ENCODE results near the gene TMEM86A. TPM values are rescaled to one million over a fixed set of nuclear protein-coding genes. Genes with fewer than 3 reads are reported as not detected.
"Not testable (repeated sequence)": the region's sequence is repeated elsewhere in the genome, so short reads cannot be mapped to it uniquely, and the experiment has no call there.

TMEM86A gene
- total RNA-seq, 1 experiment from 2014 or later, result 1.5 TPM

- H3K4me3 ChIP-seq (ENCODE audit: insufficient read depth, low read depth, low read length), result no peak overlapping the region
- no peak for DNase-seq
- H3K36me3 ChIP-seq (replicated peaks; ENCODE audit: control insufficient read depth, insufficient read depth, low read length), result no peaks in the 10 kb centered on the region
- no peaks in the 10 kb centered on the region for H3K27me3 ChIP-seq (ENCODE audit: control insufficient read depth, insufficient read depth, low read length)
These were observed 14.3 kb upstream of the TMEM86A start for GRCh38 chr11:18684267-18684666.

GRCh38 chr11:18691467-18692140, 7.0 kb upstream of the TMEM86A start:
- not testable (repeated sequence) for H3K36me3 ChIP-seq (replicated peaks; ENCODE audit: control insufficient read depth, insufficient read depth, low read length); H3K27me3 ChIP-seq (ENCODE audit: control insufficient read depth, insufficient read depth, low read length); DNase-seq; H3K4me3 ChIP-seq (ENCODE audit: insufficient read depth, low read depth, low read length)

- no peak for DNase-seq
- H3K27me3 ChIP-seq (ENCODE audit: control insufficient read depth, insufficient read depth, low read length), result peaks cover 10% of the 10 kb centered on the region; the same call in 1 of the 2 replicates
These were observed 5.4 kb upstream of the TMEM86A start for GRCh38 chr11:18692941-18693760.

GRCh38 chr11:18696638-18697225, 1.8 kb upstream of the TMEM86A start:
- Histone ChIP-seq H3K36me3 (replicated peaks; ENCODE audit: control insufficient read depth, insufficient read depth, low read length) (no peaks in the 10 kb centered on the region), H3K4me3 (ENCODE audit: insufficient read depth, low read depth, low read length) (no peak overlapping the region), H3K27me3 (ENCODE audit: control insufficient read depth, insufficient read depth, low read length) (peaks cover 24% of the 10 kb centered on the region; the same call in 1 of the 2 replicates)
- no peak for DNase-seq

More at GRCh38 chr11:18692941-18693760, 5.4 kb upstream of the TMEM86A start:
- Histone ChIP-seq H3K36me3 (replicated peaks; ENCODE audit: control insufficient read depth, insufficient read depth, low read length) (no peaks in the 10 kb centered on the region), H3K4me3 (ENCODE audit: insufficient read depth, low read depth, low read length) (no peak overlapping the region)

- no peaks in the 10 kb centered on the region for H3K36me3 ChIP-seq (replicated peaks; ENCODE audit: control insufficient read depth, insufficient read depth, low read length)
- no peak overlapping the region for H3K4me3 ChIP-seq (ENCODE audit: insufficient read depth, low read depth, low read length)
- DNase-seq, result no peak
- peaks cover 24% of the 10 kb centered on the region; the same call in 1 of the 2 replicates for H3K27me3 ChIP-seq (ENCODE audit: control insufficient read depth, insufficient read depth, low read length)
These were observed 1.0 kb upstream of the TMEM86A start for GRCh38 chr11:18697576-18697975.

GRCh38 chr11:18699269-18699596, 654 bp downstream of the TMEM86A start:
- Histone ChIP-seq H3K36me3 (replicated peaks; ENCODE audit: control insufficient read depth, insufficient read depth, low read length) (no peaks in the 10 kb centered on the region), H3K4me3 (ENCODE audit: insufficient read depth, low read depth, low read length) (peak overlapping the region; percentile 39), H3K27me3 (ENCODE audit: control insufficient read depth, insufficient read depth, low read length) (peaks cover 27% of the 10 kb centered on the region; the same call in 1 of the 2 replicates)
- DNase-seq, result no peak

GRCh38 chr11:18699848-18700261, 1.3 kb downstream of the TMEM86A start:
- Histone ChIP-seq H3K4me3 (ENCODE audit: insufficient read depth, low read depth, low read length) (no peak overlapping the region; the same call in 1 of the 2 replicates), H3K36me3 (replicated peaks; ENCODE audit: control insufficient read depth, insufficient read depth, low read length) (no peaks in the 10 kb centered on the region), H3K27me3 (ENCODE audit: control insufficient read depth, insufficient read depth, low read length) (peaks cover 27% of the 10 kb centered on the region; the same call in 1 of the 2 replicates)
- no peak for DNase-seq

- no peak overlapping the region for H3K4me3 ChIP-seq (ENCODE audit: insufficient read depth, low read depth, low read length)
- peaks cover 27% of the 10 kb centered on the region; the same call in 1 of the 2 replicates for H3K27me3 ChIP-seq (ENCODE audit: control insufficient read depth, insufficient read depth, low read length)
- H3K36me3 ChIP-seq (replicated peaks; ENCODE audit: control insufficient read depth, insufficient read depth, low read length), result no peaks in the 10 kb centered on the region
- DNase-seq, result no peak
These were observed 1.8 kb downstream of the TMEM86A start for GRCh38 chr11:18700375-18700774.

GRCh38 chr11:18700872-18701271, 2.3 kb downstream of the TMEM86A start:
- H3K36me3 ChIP-seq (replicated peaks; ENCODE audit: control insufficient read depth, insufficient read depth, low read length), result no peaks in the 10 kb centered on the region
- no peak overlapping the region for H3K4me3 ChIP-seq (ENCODE audit: insufficient read depth, low read depth, low read length)
- no peak for DNase-seq
- peaks cover 27% of the 10 kb centered on the region; the same call in 1 of the 2 replicates for H3K27me3 ChIP-seq (ENCODE audit: control insufficient read depth, insufficient read depth, low read length)

GRCh38 chr11:18701614-18702216, 3.1 kb downstream of the TMEM86A start:
- no peak for DNase-seq
- Histone ChIP-seq H3K4me3 (ENCODE audit: insufficient read depth, low read depth, low read length) (no peak overlapping the region), H3K36me3 (replicated peaks; ENCODE audit: control insufficient read depth, insufficient read depth, low read length) (no peaks in the 10 kb centered on the region), H3K27me3 (ENCODE audit: control insufficient read depth, insufficient read depth, low read length) (peaks cover 26% of the 10 kb centered on the region; the same call in 1 of the 2 replicates)

GRCh38 chr11:18703001-18703763, 4.6 kb downstream of the TMEM86A start:
- DNase-seq, result no peak
- Histone ChIP-seq H3K4me3 (ENCODE audit: insufficient read depth, low read depth, low read length) (no peak overlapping the region), H3K27me3 (ENCODE audit: control insufficient read depth, insufficient read depth, low read length) (peaks cover 17% of the 10 kb centered on the region; the same call in 1 of the 2 replicates), H3K36me3 (replicated peaks; ENCODE audit: control insufficient read depth, insufficient read depth, low read length) (no peaks in the 10 kb centered on the region)

- Histone ChIP-seq H3K36me3 (replicated peaks; ENCODE audit: control insufficient read depth, insufficient read depth, low read length) (no peaks in the 10 kb centered on the region), H3K27me3 (ENCODE audit: control insufficient read depth, insufficient read depth, low read length) (peaks cover 15% of the 10 kb centered on the region; the same call in 1 of the 2 replicates), H3K4me3 (ENCODE audit: insufficient read depth, low read depth, low read length) (no peak overlapping the region)
- DNase-seq, result no peak
These were observed 5.6 kb downstream of the TMEM86A start for GRCh38 chr11:18704045-18704645.

- no peaks in the 10 kb centered on the region for H3K36me3 ChIP-seq (replicated peaks; ENCODE audit: control insufficient read depth, insufficient read depth, low read length)
- H3K4me3 ChIP-seq (ENCODE audit: insufficient read depth, low read depth, low read length), result no peak overlapping the region
- peaks cover 13% of the 10 kb centered on the region; the same call in 1 of the 2 replicates for H3K27me3 ChIP-seq (ENCODE audit: control insufficient read depth, insufficient read depth, low read length)
- DNase-seq, result no peak
These were observed 6.1 kb downstream of the TMEM86A start for GRCh38 chr11:18704698-18705097.

Data from H7 (cell line).